Endothelial cell (in vitro differentiated cells): Measurements from ENCODE around the gene RACGAP1. TPM values are rescaled to one million over a fixed set of nuclear protein-coding genes. Genes with fewer than 3 reads are reported as not detected.

Experiments used
- DNase-seq: peaks from one replicate; pipeline ENCODE4 v3.0.0; 2021; ENCODE audit warnings: low spot score
- H3K27ac Mint-ChIP-seq: one replicate; pipeline ENCODE4 v1.8.0; 2021; ENCODE audit warnings: mixed read lengths, inconsistent platforms; ENCODE audit not compliant: unreplicated experiment
- H3K27me3 Mint-ChIP-seq: one replicate; pipeline ENCODE4 v1.8.0; 2021; ENCODE audit warnings: mild to moderate bottlenecking, moderate library complexity, mixed read lengths, inconsistent platforms; ENCODE audit not compliant: unreplicated experiment
- H3K36me3 Mint-ChIP-seq: one replicate; pipeline ENCODE4 v1.8.0; 2021; ENCODE audit warnings: mild to moderate bottlenecking, low read depth, mixed read lengths, inconsistent platforms; ENCODE audit not compliant: unreplicated experiment
- H3K4me1 Mint-ChIP-seq: one replicate; pipeline ENCODE4 v1.8.0; 2021; ENCODE audit warnings: mild to moderate bottlenecking, mixed read lengths, inconsistent platforms; ENCODE audit not compliant: unreplicated experiment
- H3K4me3 Mint-ChIP-seq: one replicate; pipeline ENCODE4 v1.8.0; 2021; ENCODE audit warnings: mild to moderate bottlenecking, mixed read lengths, inconsistent platforms; ENCODE audit not compliant: unreplicated experiment
- H3K9me3 Mint-ChIP-seq: one replicate; pipeline ENCODE4 v1.8.0; 2021; ENCODE audit warnings: mixed read lengths, inconsistent platforms; ENCODE audit not compliant: unreplicated experiment
- total RNA-seq: library from RNA; stranded (reverse); fragmentation: NEBNext Ultra II Directional; extraction: Animal tissue kit (Norgen Biotek cat#: 25700); gene quantifications from one replicate; pipeline ENCODE4 v1.2.1, GENCODE V29; 2021; ENCODE audit not compliant: unreplicated experiment
- TF ChIP-seq, protein P1 (sequence below): fragments of 200-600 bp; sonication (generic); IDR thresholded peaks from one replicate; pipeline ENCODE4 v1.5.0; 2021; ENCODE audit warnings: antibody characterized with exemption; ENCODE audit not compliant: unreplicated experiment

The RACGAP1 gene
- total RNA-seq, 1 donor from 2014 or later: 19.5 TPM

- Mint-ChIP-seq H3K27ac (no peak within 1 kb of the TSS), H3K9me3 (no peaks in the 10 kb centered on the region), H3K27me3 (peaks cover 10% of the 10 kb centered on the region), H3K4me1 (peaks cover 13% of the 10 kb centered on the region), H3K4me3 (no peak within 1 kb of the TSS), H3K36me3 (no peaks in the 10 kb centered on the region)
- DNase-seq: no peak
- TF ChIP-seq, protein P1, sequence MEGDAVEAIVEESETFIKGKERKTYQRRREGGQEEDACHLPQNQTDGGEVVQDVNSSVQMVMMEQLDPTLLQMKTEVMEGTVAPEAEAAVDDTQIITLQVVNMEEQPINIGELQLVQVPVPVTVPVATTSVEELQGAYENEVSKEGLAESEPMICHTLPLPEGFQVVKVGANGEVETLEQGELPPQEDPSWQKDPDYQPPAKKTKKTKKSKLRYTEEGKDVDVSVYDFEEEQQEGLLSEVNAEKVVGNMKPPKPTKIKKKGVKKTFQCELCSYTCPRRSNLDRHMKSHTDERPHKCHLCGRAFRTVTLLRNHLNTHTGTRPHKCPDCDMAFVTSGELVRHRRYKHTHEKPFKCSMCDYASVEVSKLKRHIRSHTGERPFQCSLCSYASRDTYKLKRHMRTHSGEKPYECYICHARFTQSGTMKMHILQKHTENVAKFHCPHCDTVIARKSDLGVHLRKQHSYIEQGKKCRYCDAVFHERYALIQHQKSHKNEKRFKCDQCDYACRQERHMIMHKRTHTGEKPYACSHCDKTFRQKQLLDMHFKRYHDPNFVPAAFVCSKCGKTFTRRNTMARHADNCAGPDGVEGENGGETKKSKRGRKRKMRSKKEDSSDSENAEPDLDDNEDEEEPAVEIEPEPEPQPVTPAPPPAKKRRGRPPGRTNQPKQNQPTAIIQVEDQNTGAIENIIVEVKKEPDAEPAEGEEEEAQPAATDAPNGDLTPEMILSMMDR: no peak
Observed at GRCh38 chr12:49950273-49951251, 74.7 kb downstream of the RACGAP1 start, which contains the start of gene AQP2. TSS of gene AQP2 (plus strand) at chr12:49950737. CDS start at chr12:49950831, 94 bp downstream.

DNA sequence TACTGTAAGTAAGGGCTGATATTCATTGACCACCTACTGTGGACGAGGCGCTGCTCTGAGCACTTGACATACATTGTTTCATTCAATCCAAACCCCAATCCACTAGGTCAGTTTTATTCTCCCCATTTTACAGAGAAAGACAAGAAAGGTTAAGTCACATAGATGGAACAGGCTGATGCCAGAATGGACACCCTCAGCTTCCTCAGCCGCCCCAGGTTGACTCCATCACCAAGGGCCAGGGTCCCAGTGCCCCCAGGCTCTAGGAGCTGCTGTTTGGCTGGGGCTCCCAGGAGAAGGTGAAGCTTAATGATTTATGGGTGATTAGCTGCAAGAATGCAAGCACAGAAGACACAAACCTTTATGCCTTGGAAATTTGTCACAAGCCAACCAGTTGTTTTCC lies 75.4 kb downstream of the RACGAP1 start:
- Mint-ChIP-seq H3K36me3 (no peaks in the 10 kb centered on the region), H3K4me3 (no peak overlapping the region), H3K27ac (no peak overlapping the region), H3K9me3 (no peaks in the 10 kb centered on the region), H3K4me1 (peaks cover 18% of the 10 kb centered on the region), H3K27me3 (peaks cover 10% of the 10 kb centered on the region)
- no peak for DNase-seq
- TF ChIP-seq, protein P1: no peak

DNA sequence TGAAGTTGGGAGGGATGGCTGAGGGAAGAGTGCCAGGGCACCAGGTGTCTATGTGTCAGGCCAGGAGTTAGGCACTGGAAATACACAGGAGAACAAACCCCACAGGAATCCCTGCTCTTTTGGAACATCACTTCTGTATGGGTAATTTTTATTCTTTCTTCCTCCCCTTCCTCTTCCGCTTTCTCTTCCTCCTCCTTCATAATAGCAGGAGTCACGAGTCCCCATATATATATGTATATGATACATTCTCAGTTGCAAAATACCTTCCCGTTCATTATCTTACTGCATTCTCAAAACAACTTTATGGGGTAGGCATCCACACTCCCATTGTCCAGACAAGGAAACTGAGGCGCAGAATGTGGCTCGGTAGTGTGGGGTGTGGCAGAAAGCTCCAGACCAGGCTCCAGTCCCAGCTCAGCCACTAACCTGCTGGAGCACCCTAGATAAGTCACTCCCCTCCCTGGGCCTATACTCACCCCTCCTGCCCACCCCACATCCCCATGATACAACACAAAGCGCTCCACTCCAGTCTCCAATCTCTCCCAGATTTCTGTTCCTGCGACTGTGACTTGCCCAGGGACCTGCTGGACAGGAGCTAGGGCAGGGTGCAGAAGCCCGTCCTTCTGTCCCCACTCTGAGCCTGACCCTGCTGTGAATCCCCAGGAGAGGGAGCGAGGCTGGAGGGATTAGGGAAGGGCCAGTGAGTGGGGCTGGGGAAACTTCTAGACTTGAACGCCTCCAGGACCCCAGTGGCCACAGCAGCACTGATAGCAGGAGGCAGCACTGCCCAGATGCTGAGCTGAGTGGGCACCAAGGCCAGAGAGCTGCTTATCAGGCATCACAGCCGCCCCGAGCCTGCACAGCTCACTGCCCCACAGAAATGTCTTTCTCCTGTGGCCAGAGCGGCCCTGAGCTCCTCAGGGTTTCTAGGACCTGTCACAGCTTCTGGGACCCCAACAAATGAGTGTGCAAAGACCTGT lies 76.1 kb downstream of the RACGAP1 start:
- Mint-ChIP-seq H3K27ac (no peak overlapping the region), H3K4me3 (no peak overlapping the region), H3K36me3 (no peaks in the 10 kb centered on the region), H3K27me3 (peaks cover 6% of the 10 kb centered on the region), H3K4me1 (peaks cover 15% of the 10 kb centered on the region), H3K9me3 (no peaks in the 10 kb centered on the region)
- TF ChIP-seq, protein P1: no peak
- DNase-seq: no peak

DNA sequence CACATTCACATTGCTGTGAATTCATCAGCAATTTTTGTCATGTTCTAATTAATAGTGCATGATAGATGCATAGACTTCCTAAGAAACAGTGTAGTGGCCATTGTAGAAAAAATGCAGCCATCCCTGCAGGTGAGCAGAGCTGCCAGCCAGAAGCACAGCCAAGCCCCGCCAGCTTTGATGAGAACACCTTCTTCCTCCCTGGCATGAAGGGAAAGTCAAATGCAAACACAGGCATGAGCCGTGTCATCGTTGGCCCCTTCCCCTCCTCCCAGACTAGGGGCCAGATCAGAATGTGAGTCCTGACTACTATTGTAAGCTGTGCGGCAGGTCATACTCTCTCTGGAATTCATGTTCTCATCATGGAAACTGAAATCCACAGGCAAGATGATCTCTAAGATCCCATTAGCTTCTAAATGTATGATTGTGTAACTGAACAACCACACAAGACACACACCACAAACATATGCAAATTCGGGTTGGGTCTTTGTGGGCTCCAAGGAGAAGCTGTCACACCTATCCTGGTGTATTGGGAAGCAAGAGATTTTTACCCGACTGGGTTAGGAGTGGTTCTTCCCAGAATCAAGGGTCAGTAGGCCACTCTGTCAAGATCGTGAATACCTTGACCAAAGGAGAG lies 77.6 kb downstream of the RACGAP1 start:
- Mint-ChIP-seq H3K9me3 (no peaks in the 10 kb centered on the region), H3K27me3 (peaks cover 6% of the 10 kb centered on the region), H3K4me1 (peaks cover 12% of the 10 kb centered on the region), H3K36me3 (no peaks in the 10 kb centered on the region), H3K4me3 (no peak overlapping the region), H3K27ac (no peak overlapping the region)
- no peak for DNase-seq
- TF ChIP-seq, protein P1: no peak
